GM12801 (cell line): ENCODE measurements around the gene PPP3CA.

ENCODE experiments used
- TF ChIP-seq, protein P1 (sequence below): IDR thresholded peaks from one replicate; pipeline ENCODE4 v1.5.1; 2011; ENCODE audit warnings: control low read depth; ENCODE audit not compliant: insufficient read length; ENCODE audit errors: extremely low read depth

The PPP3CA gene

DNA sequence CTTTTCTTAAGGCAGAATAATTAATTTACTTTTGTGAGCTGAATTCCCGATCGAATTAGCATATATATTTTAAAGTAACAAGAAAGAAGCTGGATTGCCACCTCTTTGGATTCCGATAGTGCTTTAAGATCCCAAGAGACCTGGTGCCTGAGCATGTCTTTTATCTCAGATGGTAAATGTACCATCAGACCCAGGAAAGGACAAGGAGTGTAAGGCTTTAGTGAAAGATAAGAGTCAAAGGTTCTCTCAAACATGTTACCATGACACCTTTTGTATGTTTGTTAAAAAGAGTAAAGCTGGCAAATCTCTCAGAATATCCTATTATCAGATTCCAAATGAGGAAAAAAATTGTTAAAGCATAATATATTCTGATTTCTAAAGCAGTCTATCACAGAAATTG, 198.8 kb downstream of the PPP3CA start:
- TF ChIP-seq, protein P1, sequence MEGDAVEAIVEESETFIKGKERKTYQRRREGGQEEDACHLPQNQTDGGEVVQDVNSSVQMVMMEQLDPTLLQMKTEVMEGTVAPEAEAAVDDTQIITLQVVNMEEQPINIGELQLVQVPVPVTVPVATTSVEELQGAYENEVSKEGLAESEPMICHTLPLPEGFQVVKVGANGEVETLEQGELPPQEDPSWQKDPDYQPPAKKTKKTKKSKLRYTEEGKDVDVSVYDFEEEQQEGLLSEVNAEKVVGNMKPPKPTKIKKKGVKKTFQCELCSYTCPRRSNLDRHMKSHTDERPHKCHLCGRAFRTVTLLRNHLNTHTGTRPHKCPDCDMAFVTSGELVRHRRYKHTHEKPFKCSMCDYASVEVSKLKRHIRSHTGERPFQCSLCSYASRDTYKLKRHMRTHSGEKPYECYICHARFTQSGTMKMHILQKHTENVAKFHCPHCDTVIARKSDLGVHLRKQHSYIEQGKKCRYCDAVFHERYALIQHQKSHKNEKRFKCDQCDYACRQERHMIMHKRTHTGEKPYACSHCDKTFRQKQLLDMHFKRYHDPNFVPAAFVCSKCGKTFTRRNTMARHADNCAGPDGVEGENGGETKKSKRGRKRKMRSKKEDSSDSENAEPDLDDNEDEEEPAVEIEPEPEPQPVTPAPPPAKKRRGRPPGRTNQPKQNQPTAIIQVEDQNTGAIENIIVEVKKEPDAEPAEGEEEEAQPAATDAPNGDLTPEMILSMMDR, result no peak

DNA sequence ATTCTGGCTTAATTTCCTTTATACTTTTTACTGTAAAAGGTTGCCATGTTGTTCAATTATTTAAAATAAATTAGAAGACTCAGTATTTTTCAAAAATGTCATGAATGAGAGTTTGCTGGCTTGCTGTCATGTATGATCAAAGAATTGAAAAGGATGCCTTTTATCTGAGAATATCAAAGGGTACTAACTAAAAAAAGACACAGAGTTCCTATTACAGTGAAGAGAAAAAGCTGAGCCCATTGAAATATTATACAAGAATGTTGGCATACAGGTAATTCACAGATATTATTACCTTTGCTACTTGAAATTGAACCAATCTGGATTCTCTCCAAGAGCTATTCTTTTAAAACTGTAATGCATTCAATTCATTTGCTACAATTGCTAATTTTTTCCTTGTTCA, 200.0 kb downstream of the PPP3CA start:
- TF ChIP-seq, protein P1, result no peak

DNA sequence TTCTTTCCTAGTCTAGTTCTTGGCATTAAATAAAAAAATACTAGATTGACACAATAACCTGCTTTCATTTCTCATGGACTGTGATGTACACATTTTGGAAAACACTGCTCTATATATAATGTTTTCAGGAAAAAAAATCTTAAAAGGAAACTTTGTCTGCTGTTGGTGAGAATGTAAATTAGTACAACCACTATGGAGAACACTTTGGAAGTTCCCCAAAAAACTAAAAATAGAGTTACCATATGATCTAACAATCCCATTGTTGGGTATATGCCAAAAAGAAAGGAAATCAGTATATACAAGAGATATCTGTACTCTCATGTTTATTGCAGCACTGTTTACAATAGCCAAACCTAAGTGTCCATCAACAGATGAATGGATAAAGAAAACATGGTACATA, 202.3 kb downstream of the PPP3CA start:
- TF ChIP-seq, protein P1, result no peak

DNA sequence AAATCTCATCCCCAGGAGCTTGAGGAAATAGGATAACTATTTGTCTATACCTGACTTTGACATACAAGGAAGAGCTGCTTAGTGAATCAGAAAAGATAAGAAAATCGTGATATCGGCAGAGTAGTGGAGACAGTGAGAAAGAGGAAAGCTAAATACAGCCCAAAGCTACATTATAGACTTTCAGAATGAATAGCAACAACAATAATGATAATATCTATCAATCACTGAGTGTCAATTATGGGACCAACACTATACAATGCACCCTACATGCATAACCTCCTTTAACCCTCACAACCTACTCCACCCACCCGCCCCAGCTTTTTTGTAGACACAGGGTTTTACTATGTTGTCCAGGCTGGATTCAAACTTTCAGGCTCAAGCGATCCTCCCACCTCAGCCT, 205.1 kb downstream of the PPP3CA start:
- TF ChIP-seq, protein P1, result no peak

DNA sequence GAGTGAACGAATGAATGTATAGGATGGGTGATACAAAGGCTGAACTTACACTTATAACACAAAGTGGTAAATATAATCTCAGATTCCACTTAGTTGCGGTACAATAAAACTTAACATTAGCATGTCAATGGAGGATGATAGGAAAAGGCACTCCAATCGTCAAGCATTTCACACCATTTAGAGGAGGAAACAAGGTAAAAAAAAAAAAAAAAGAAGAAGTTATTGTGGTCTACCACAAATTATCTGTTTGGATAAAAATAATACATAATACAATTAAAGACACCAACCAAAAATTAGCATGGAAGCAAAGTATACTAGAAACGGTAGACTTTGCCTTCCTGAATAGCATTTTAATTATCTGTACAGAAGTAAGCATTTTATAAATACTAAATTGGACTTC, 205.5 kb downstream of the PPP3CA start:
- TF ChIP-seq, protein P1, result no peak

DNA sequence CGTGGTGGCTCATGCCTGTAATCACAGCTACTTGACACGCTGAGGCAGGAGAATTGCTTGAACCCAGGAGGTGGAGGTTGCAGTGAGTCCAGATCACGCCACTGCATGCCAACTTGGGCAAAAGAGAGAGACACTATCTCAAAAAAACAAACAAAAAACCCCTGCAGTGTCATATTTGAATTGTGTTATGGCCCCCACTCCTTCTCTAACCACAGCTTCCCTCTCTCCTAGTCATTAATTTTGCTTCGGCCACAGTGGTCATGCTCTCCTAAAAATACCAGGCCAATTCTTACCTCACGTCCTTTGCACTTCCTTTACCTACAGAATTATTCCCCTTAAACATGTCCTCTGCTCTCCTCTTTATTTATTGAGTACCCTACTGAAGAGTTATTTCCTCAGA, 206.1 kb downstream of the PPP3CA start:
- TF ChIP-seq, protein P1, result no peak

DNA sequence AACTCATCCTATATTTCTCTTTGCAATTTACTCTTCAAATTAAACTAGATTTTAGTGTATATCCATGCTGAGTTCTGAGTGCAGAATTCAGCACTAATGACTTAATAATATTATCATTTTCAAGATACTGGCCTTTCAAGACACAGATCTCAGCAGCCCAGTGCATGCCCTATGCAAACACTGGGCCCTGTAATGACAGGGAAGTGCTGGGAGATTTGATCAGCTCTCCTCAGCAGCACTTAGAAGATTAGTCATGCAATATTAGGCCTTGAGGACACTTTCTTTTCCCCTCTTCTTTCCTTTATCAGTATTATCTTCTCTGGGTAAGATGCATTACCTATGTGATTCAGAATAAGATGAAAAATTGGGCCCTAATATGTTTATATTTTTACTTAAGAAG, 207.1 kb downstream of the PPP3CA start:
- TF ChIP-seq, protein P1, result no peak
